Astrocyte of the hippocampus (primary cell): Measurements from ENCODE around the gene ASGR1.
"Not testable (repeated sequence)": the region's sequence is repeated elsewhere in the genome, so short reads cannot be mapped to it uniquely, and the experiment has no call there.

Experiments
- DNase-seq: peaks from one replicate; pipeline ENCODE4 v3.0.0; 2011; ENCODE audit warnings: low read depth, low spot score

Gene ASGR1

DNA sequence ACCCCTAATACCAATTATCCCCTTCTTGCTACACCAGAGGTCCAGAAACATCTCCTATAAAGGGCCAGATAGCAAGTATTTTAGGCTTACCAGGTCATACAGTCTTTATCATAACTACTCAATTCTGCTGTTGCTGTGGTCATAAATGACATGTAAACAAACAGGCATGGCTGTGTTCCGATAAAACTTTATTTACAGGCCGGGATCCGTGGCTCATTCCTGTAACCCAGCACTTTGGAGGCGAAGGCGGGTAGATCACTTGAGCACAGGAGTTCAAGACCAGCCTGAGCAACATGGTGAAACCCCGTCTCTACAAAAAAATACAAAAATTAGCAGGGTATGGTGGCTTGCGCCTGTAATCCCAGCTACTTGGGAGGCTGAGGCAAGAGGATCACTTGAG lies 12.3 kb downstream of the ASGR1 start:
- DNase-seq, result no peak

DNA sequence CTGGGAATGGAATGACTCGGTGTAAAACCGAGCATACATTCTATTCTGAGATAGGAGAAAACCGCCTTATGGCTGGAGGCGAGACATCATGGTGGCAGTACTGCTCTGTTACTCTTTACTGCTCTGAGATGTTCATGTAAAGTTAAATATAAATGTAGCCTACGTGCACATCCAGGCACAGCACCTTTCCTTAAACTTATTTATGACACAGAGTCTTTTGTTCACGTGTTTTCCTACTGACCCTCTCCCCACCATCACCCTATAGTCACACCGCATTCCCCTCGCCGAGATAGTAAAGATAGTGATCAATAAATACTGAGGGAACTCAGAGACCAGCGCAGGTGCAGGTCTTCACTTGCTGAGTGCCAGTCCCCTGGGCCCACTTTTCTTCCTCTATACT lies 19.6 kb downstream of the ASGR1 start:
- not testable (repeated sequence) for DNase-seq

DNA sequence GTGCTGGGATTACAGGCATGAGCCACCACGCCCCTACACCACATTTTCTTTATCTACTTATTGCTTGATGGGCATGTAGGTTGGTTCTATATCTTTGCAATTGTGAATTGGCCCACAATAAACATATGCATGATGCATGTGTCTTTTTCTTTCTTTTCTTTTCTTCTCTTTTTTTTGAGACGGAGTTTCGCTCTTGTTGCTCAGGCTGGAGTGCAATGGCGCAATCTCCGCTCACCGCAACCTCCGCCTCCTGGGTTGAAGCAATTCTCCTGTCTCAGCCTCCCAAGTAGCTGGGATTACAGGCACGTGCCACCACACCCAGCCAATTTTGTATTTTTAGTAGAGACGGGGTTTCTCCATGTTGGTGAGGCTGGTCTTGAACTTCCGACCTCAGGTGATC lies 20.7 kb downstream of the ASGR1 start:
- DNase-seq, result not testable (repeated sequence)

DNA sequence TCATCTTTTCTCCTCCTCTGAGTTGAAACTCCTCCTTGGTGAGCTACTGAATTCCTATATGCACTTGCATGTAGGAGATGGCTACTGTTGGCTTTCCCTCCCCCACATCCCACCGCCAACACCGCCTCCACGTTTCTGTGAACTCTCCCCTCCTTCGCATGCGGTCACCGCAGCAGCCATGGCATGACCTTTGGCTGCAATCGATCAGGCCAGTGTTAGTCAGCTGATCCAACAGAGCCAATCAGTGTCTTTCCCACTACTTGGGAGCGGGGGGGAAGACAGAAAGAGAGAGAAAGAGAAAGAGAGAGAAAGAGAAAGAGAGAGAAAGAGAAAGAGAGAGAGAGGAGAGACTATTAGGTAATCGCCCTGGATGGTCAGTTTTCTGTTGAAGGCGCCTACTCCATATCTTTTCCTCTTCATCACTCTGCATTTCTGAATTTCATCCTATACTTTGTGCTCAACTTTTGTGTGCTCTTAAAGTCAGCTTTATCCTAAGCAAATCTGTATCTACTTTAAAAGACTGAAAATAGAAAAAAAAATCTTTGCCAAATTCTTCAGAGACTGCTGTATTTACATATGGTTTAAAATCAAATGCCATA lies 22.7 kb downstream of the ASGR1 start:
- no peak for DNase-seq

DNA sequence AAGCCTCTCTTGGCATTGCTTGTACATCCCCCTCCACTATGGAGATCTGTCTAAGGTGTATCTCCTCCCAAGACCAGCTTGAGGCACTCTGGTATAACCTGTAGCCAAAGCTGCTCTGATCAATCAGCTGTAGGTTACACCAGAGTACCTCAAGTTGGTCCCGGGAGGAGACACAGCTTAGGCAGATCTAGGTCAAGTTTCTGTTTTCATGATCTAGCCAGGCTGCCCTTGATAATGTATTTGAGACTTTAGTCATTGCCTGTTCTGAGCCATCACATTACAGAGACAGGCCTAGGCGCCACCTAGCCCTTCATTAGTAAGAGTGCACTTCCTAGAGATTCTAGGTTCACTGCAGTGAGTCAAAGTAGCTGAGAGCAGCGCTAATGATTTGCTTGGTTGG lies 31.4 kb downstream of the ASGR1 start:
- DNase-seq, result no peak

DNA sequence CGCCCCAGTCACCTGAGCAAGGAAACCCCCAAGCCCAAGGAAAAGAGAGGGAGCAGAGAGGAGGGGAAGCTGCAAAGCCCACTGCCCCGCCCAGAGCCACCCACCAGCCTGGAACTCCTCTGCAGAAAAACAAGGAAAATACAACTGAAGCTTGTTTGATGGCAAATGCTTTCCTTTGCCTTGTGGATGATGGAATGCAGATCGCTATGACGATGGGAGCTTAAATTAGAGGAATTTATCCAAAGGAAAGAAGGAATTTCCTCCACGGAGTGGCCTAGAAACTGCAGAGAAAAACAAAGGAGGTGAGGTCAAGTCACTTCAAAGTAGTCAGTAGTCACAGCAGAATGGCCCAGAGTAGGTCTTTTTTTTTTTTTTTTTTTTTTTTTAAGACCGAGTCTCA lies 33.1 kb downstream of the ASGR1 start:
- DNase-seq, result no peak

DNA sequence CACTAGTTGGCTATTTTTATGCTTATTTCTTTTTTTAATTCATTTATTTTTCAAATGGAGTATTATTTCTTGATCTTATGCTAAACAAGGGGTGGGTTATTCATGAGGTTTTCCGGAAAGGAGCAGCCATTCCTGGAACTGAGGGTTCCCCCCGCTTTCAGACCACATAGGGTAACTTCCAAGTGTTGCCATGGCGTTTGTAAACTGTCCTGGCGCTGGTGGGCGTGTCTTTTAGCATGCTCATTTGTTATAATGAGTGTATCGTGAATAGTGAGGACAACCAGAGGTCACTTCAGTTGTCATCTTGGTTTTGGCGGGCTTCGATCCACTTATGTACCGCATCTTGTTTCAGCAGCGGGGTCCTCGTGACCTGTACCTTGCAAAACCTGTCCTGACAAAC lies 35.0 kb downstream of the ASGR1 start:
- no peak for DNase-seq

DNA sequence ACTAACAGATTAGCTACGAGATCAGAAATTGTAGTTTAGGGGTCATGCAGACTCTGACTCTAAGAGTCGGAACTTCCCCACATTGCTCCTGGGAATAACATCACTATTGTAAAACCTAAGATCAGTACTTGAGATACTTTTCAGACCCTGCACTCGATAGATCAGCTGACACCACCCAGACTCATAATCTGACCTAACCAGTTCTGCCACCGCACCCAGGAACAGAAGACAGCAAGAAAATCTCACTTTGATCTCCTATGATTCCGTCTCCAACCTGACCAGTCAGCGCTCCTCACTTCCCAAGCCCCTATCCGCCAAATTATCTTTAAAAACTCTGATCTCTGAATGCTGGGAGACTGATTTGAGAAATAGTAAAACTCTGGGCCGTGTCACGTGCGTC lies 37.3 kb downstream of the ASGR1 start:
- no peak for DNase-seq

DNA sequence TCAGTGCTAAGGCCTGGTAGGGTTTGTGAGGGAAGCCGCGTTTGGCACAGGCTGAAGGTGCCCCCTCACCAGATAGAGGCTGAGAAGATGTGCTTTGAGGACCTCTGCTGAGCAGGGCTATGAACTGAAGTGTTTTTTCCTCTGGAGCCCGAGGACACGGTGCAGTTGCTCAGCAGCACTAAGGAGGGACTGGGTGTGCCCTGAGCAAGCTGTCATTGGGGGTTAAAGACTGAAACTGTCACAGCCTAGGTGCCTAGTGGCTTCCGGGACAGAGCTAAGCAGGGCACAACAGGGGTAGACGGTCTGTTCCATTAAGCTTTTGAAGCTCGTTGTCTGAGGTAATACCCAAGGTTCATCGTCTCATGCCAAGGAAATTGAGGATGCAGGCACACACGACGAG lies 39.8 kb downstream of the ASGR1 start:
- DNase-seq, result no peak

DNA sequence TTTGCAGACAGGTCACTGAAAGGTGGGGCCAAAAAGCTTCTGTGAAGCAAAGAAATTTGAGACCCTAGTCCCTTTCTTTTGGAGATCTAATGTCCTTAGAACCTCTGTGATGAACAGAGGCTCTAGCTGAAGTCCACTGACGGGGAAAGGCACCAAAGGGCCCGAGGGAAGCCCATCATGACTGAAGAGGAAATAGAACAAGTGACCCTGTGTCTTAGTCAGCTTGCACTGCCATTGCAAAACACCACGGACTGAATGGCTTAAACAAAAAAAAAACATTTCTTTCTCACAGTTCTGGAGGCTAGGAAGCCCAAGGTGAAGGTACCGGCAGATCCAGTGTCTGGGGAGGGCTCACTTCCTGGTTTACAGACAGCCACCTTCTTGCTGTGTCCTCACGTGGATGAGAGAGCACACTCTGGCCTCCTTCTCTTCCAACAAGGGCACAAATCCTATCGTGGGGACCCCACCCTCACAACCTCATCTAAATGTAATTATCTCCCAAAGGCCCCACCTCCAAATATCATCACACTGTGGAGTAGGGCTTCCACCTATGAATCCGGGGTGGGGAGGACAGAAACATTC lies 40.3 kb downstream of the ASGR1 start:
- DNase-seq, result no peak

DNA sequence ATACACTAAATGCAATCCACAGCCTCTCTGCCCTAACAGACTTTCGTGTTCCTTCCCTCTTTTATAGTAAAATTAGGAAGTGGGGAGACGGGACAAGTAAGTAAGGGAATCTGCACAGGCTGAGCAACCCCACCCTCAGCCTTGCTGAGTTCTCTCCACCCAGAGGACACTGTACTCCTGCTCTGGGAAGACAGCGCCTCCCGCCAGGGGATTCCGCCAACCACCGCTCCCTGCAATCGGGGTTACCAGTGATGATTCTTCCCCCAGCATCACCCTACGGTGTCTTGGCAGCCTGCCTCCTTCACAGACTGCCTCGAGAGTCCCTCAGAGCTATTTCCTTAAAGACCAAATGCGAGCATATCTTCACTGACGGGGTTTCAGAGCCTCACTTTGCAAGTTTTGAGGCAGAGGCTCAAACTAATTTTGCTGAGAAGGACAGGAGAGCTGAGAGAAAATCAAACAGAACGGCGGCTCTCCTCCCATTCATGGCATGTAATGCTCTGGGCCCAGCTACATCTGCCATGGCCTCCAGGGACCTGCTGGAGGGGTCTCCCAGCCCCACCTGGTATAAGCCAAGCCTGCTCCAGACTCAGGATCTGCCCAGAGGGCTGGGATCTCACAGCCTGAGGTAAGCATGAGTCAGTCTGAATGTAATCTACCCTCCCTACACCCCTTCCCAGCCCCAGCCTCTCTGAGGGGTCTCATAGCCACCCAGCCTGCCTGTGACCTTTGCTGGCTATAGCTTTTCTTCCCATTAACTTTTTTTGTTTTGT lies 41.8 kb downstream of the ASGR1 start:
- no peak for DNase-seq

DNA sequence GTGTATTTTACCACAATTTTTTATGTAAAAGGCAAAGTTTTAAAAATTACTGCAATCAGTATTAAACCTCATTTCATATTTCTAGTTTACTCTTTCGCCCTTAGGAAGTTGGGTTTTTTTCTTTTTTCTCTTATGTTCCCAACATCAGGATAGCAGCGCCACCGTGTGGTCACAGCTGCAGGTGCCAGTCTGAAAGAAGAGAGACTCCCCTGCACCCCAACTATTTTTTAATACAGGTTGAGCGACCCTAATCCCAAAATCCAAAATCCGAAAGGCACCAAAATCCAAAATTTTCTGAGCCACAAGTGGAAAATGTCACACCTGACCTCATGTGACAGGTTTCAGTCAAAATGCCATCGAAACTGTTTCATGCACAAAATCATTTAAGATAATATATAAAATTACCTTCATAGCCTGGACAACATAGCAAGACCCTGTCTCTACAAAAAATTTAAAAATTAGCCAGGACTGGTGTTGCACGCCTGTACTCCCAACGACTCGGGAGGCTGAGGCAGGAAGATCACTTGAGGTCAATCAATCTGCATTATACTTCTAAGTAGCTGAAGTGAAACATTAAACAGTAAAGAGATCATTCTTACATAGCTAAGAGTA lies 42.8 kb downstream of the ASGR1 start:
- peak; percentile 75 for DNase-seq

DNA sequence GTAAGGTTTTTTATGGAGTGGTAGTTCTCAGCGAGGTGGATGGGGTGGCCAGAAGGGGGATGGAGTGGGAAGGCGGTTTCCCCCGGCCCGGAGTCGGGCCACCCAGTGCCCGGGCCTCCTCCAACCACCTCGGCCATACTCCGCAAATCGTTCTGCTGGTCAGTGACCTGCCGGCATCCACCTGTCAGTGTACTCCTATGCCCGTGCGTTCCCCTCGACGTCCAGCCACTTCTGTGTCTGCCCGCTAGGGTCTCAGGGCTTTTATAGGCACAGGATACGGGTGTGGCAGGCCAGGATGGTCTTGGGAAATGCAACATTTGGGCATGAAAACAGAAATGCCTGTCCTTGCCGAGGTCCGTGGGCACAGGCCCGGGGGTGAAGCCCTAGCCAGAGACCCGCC lies 45.3 kb downstream of the ASGR1 start:
- DNase-seq, result no peak

DNA sequence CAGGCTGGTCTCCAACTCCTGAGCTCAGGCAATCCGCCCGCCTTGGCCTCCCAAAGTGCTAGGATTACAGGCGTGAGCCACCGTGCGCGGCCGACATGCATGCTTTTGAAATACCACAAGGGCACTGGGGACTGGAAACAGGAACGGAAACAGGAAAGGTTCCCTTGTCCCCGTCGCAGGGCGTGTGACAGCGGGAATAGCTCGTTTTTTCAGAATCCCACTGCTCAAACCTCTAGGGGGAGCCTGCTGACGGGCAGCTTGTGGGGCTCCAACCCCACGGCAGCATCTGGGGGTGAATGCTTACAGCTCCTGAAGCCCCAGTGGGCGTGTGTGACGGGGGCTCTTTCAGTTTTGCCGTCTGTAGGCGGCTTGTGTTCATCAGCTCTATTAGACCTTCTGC lies 45.7 kb downstream of the ASGR1 start:
- no peak for DNase-seq

DNA sequence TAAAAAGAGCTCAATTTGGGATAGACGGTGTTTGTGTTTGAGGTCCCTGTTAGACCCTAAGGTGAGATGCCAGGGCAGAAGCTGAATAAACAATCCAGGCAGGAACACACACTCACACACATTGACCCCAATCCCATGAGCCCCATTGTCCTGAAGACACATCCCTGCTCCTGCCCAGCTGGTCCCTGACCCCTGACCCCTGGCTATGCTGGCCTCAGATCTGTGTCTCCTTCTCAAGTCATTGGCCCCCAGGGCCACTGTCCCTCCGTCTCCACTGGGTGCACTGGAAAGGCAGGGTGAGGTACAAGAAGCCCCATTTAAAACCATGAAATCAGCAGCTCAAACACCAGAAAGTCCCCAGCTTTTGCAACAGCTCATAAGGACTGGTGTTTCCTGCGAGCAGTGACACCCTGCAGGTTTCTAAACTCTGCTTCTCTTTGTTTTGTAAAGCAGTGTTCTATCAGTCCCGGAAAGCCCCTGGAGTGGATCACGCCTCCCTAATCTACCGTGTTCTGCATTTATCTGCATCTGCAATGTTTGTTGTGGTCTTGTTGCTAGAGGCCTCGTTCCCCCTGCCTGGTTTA lies 46.6 kb downstream of the ASGR1 start:
- DNase-seq, result peak; percentile 7

DNA sequence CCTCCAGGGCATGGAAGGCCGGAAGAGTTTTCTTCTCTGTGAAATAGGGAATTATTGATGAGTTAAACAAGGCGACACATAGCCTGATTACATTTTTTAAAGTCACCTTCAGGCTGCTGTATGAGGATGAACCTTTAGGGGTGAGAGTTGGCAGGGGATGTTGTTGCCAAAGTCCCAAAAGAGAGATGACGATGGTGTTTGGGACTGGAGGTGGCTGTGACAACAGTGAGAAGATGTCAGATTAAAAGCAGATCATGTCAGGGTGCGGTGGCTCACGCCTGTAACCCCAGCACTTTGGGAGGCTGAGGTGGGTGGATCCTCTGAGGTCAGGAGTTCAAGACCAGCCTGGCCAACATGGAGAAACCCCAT lies 47.8 kb downstream of the ASGR1 start:
- no peak for DNase-seq

DNA sequence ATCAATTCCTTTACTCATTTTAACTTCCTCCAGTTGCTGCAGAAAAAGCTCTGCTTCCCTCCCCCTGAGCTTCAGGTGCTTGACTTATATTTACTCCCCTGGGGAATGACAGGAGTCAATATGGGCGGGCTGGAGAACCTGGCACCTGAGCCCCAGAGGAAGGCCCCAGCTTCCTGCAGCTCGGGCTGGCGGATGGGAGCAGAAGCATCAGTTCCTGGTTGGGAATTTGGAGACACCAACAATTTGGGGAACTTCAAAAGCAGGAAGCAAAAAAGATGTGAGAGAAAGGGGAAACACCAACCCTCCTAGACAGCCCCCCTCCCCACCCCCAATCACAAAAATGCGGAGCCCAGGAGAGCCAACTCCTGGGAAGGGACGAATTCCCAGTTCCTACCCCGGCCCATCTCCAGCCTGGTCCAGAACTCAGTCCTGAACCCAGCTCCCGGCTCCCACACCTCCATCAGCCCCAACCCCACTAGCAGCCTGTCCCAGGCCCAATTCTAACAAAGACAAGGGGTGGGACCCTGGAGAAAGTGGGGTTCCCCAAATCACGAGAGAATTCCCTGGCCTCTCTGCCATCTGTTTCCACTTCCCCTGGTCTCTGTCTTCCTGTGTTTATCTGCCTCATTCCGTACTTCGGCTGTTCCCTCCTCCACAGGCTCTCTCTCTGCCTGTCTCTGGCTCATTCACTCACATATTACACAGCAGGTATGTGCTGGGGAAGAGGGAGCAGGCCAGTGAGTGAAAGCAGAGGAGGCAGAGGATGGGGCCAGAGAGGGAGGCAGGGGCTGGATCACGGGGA lies 48.3 kb downstream of the ASGR1 start:
- DNase-seq, result no peak

DNA sequence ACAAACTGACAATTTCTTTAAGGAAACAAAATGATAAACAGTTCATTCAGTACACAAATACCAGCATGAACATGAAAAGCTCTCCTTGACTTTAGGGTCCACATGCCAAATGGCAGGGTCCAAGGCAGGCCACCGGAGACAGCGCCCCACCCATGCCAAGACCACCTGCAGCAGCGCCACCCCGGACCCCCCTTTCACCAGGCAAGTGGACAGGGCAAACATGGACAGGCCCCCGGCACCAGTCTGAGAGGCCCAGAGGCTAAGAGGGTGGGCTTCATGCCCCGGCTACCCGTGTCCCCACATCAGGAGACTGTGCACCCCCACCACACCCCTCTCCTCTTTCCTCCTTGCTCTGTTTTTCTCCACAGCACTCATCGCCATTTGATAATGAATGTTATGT lies 49.9 kb downstream of the ASGR1 start:
- DNase-seq, result no peak

DNA sequence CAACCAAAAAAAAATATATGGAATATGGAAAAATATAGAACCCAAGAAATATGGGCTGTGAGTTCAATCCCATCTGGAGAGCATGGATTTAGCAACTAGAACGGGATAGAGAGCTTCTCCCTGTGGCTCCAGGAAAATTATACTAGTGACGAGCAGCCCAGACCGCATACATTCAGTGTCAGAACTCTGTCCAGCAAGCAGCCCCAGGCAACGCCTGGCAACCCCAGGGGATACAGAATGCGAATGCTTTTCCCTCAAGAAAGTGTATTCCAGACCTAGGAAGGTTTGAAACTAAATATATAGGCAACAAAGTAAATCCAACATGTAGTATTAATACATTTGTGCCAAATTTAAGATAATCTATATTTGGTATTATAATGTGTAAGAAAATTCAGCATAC lies 51.0 kb downstream of the ASGR1 start:
- DNase-seq, result no peak

DNA sequence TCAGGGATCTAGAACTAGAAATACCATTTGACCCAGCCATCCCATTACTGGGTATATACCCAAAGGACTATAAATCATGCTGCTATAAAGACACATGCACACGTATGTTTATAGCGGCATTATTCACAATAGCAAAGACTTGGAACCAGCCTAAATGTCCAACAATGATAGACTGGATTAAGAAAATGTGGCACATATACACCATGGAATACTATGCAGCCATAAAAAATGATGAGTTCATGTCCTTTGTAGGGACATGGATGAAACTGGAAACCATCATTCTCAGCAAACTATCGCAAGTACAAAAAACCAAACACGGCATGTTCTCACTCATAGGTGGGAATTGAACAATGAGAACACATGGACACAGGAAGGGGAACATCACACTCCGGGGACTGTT lies 51.7 kb downstream of the ASGR1 start:
- not testable (repeated sequence) for DNase-seq

DNA sequence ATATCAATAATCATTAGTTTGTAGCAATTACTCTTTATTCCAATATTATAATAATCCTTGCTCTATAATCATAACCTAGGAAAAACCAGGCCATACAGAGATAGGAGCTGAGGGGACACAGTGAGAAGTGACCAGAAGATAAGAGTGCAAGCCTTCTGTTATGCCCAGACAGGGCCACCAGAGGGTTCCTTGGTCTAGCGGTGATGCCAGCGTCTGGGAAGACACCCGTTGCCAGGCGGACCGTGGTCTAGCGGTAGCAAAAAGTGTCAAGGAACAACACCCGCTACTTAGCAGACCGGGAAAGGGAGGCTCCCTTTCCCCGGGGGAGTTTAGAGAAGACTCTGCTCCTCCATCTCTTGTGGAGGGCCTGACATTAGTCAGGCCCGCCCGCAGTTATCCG lies 52.8 kb downstream of the ASGR1 start:
- DNase-seq, result not testable (repeated sequence)

DNA sequence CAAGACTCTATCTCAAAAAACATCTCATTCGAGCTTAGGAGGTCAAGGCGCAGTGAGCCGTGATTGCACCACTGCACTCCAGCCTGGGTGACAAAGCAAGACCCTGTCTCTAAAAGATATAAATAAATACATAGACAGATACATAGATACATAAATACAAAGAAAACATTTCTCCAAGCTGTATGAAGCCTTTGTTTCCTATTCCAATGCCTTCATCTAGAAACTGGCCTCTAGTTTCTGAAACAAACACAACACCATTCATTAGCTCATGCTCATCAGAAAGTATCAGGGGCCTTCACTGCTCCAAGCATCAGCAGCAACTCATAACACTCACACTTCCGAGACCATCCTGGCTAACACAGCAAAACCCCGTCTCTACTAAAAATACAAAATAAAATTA lies 54.2 kb downstream of the ASGR1 start:
- no peak for DNase-seq
